GM21526 (cell line): Measurements from ENCODE around the gene CAPG.
"Not testable (repeated sequence)": the region's sequence is repeated elsewhere in the genome, so short reads cannot be mapped to it uniquely, and the experiment has no call there.

Experiments used
- ATAC-seq: cut with Tn5 transposase; IDR thresholded peaks from one replicate; pipeline ENCODE4 v1.9.1; 2021; ENCODE audit warnings: moderate library complexity; ENCODE audit not compliant: unreplicated experiment, low FRiP score

CAPG gene

GRCh38 chr2:85421260-85422071, 11.3 kb upstream of the CAPG start:
- no peak for ATAC-seq

DNA sequence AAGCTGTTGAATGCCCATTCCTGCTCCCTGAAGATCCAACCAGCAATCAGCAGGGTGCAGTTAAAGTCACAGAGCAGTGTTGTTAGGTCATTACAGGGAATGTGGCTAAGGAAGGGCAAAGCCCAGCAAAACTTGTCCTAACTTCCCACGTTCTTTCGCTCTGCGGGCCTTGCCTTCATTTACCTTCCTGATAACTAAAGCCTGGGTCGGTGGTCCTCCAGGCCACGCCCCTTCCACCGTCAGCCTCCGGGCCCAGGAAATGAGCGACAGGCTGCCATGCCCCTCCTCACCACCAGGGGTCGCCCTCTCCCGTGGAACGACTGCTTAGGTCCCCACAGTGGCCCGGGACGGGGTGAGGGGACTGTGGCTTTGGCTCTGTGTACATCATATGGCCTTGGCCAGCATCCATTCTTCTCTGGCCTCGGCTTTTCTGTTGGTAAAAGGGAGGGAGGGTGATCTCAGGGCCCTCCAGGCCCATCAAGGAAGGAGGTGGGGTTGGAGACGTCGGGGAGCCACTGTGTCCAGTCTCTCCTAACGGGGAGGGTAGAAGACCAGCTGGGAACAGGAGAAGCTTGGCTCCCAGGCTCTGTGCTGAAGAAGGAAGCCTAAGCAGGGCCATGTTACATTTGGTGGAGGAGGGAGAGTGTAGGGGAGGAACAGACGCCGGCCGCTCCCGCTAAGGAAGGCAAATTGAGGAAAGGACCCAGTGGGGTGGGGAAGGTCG, 10.5 kb upstream of the CAPG start:
- ATAC-seq = peak; percentile 56

DNA sequence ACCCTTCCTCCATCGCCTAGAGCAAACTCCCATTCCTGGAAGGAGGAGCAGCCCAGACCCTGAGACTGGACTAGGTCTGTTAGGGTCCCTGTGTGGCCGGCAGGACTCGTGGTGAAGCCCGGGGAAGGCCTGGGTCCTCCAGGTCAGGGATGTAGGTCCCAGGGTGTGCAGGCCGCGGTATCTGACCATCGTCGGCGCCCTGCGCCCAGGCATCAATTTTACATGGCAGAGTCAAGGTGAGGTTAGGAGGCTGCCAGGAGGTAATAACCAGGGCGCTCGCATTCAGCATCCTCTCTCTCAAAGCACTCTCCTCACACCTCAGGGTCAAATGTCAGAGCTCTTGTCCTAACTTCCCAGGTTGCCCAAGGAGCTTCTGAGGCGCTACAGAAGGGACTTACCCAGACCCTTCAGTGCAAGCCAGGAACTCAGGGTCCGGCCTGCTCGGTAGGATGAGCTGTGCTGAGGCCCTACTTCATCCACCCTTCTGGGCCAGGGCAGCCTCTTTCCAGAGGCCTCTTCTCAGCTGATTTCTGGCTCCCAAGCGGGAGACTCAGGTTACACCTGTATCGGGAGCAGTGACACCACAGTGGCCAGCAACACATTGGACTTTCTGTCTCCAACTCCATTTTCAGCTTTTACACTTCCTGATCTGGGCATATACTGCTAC, 9.0 kb upstream of the CAPG start:
- peak; percentile 8 for ATAC-seq

- peak; percentile 77 for ATAC-seq
Measured at GRCh38 chr2:85418132-85419008, 8.2 kb upstream of the CAPG start, which contains the start of gene SH2D6. SH2D6 (plus strand) TSS chr2:85418714; CDS start chr2:85429466, 10,752 bp downstream.

DNA sequence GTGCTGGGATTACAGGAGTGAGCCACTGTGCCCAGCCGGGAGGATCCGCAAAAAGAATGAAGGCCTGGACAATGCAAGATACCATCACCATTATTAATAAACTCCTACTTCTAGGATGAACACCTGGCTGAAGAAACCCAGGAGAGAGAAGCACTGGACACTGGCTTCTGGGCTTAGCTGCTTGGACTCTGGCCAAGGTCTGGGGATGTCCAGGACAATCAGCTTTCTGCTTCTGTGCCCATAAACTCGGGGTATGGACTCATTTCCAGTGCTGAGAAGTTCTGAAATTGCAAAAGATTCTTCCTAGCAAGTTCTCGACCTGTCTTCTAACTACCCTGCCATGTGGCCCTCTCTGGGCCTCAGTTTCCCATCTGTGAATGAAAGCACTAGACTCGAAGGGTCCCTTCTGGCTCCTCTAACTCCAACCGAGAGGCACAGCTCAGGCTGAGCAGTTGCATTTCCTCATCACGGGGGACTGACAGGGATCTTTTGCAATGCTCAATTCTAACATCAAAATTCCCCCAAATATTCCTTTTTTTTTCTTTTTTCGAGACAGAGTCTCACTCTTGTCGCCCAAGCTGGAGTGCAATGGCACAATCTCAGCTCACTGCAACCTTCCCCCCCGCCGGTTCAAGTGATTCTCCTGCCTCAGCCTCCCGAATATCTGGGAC, 5.9 kb upstream of the CAPG start:
- ATAC-seq = no peak

DNA sequence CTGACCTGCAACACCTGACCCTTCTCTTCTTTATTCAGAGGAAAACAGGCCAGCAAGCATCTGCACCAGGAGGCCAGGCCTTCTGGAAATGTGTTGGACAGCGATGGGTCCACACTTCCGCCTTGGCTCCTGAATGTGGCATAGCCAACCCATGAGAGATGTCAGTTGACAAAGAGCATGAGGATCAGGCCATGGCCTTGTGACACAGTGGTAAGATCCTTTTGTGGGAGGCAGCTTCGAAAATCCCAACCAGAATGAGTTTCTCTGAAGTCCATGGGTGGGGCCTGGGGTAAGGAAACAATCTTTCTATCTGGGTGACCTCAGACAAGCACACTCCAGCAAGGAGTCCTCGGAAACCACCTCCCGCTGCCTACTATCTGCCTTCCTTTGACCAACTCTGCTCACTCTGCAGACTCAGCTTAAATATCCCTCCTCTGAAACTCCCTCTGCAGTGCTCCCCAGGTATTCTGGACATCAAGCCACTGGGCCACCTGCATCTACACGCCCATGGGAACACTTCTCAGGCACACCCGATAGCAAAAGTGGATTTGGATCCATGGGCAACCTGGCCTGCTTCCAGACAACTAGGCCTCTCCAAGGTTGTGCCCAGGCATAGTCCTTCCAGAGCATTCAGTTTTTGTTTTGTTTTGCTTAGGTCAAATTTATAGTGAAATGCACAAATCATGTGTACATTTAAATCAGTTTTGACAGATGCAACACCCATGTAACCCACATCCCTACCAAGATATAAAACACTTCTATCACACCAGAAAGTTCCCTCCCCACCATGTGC, 4.8 kb upstream of the CAPG start:
- no peak for ATAC-seq

DNA sequence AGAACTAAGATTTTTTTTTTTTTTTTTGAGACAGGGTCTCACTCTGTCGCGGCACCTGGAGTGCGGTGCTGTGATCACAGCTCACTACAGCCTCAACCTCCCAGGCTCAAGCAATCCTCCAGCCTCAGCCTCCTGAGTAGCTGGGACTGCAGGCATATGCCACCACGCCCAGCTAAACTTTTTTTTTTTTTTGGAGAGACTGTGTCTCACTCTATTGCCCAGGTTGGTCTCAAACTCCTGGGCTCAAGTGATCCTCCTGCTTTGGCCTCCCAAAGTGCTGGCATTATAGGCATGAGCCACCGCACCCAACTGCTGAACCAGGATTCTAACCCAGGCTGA, 4.2 kb upstream of the CAPG start:
- not testable (repeated sequence) for ATAC-seq

GRCh38 chr2:85413592-85414420, 3.6 kb upstream of the CAPG start:
- ATAC-seq = no peak

GRCh38 chr2:85411405-85411748, 1.2 kb upstream of the CAPG start:
- no peak for ATAC-seq

DNA sequence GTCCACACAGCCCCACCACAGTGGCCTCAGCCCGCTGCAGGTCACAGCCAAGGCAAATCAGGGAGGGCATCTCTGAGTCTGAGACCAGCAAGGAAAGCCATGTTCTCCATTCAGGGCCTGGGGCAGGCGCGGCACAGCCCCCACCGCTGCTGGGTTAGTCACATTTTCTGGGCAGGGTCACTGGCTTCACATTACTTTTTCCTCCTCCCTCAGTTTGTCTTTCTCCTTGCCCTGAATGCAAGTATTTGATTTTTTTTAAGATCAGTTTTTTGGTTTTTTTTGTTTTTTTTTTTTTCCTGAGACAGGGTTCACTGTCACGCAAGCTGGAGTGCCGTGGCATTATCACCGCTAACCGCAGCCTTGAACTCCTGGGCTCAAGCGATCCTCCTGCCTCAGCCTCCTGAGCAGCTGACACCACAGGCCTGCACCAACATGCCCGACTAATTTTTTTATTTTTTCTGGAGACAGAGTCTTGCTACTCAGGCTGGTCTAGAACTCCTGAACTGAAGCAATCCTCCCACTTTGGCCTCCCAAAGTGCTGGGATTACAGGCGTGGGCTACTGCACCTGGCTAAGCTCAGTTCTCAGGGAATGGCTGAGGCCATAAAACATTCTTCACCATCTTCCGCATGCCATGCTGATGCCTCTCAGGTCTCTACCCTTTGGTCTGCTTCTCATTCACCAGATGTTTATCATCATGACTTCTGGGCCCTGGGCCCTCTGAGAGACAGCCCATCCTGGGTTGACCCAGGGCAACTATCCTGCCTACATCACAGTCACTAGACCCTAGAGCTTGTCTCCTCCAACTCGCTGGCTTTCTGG, 628 bp upstream of the CAPG start:
- ATAC-seq = no peak

GRCh38 chr2:85405201-85406059, 4.7 kb downstream of the CAPG start:
- no peak for ATAC-seq

- no peak for ATAC-seq
Measured at GRCh38 chr2:85401844-85402243, 8.3 kb downstream of the CAPG start.

DNA sequence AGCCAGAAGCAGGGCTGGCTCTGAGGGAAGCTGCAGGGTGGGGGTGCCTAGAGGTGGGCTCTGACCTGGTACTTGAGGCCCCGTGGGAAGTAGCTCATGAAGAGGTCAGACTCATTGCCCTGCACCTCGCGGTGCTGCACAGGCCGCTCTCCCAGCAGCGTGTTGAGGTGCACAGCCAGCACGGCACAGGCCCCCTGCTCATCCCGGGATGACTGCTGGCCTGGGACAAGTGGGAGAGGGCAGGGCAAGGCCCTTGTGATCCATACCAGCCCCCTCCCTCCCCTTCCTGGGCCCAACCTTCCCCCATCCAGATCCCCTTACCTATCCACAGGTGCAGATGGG, 8.7 kb downstream of the CAPG start:
- ATAC-seq = no peak

GRCh38 chr2:85400541-85401463, 9.4 kb downstream of the CAPG start:
- no peak for ATAC-seq

GRCh38 chr2:85400023-85400422, 10.1 kb downstream of the CAPG start:
- ATAC-seq = no peak

GRCh38 chr2:85399183-85399455, 11.0 kb downstream of the CAPG start:
- no peak for ATAC-seq
